Natural killer cell (primary cell): Measurements from ENCODE around the gene MYL10. TPM values are rescaled to one million over a fixed set of nuclear protein-coding genes. Genes with fewer than 3 reads are reported as not detected.

Experiments used
- ATAC-seq, 3 donors: fragments of 150-1000 bp in 2 of 3; fragments of 200-7000 bp in 1 of 3; cut with Tn5 transposase; 1 replicate in 1 of 3; 2 replicates in 2 of 3; pipeline ENCODE4 v1.10.0; 2021; ENCODE audit warnings: mild to moderate bottlenecking in 2 of 3, moderate library complexity in 2 of 3
- DNase-seq, 2 donors: peaks; one replicate each; pipeline versions ENCODE4 v3.0.0 to v3.0.0-alpha.2; 2013 to 2021; ENCODE audit warnings: mixed read lengths in 1 of 2
- H3K27ac ChIP-seq: one replicate; pipeline ENCODE4 v1.5.1; 2013; ENCODE audit warnings: mild to moderate bottlenecking, low read length
- H3K27me3 ChIP-seq: one replicate; pipeline ENCODE4 v1.6.1; 2013; ENCODE audit warnings: low read length; ENCODE audit not compliant: control insufficient read depth, insufficient read depth
- H3K36me3 ChIP-seq: one replicate; pipeline ENCODE4 v1.6.1; 2013; ENCODE audit warnings: low read length; ENCODE audit not compliant: control insufficient read depth, insufficient read depth
- H3K4me1 ChIP-seq: one replicate; pipeline ENCODE4 v1.6.1; 2013; ENCODE audit warnings: low read length; ENCODE audit not compliant: control insufficient read depth, insufficient read depth
- H3K4me3 ChIP-seq: one replicate; pipeline ENCODE4 v1.5.1; 2013; ENCODE audit warnings: low read length
- H3K9me3 ChIP-seq: one replicate; pipeline ENCODE4 v1.6.1; 2013; ENCODE audit warnings: low read length; ENCODE audit not compliant: control insufficient read depth, insufficient read depth
- H3K27ac Mint-ChIP-seq, 2 donors: one replicate each; pipeline ENCODE4 v1.8.0; 2022; ENCODE audit warnings: mild to moderate bottlenecking in 2 of 2, mixed read lengths in 2 of 2, moderate library complexity in 1 of 2
- H3K27me3 Mint-ChIP-seq, 2 donors: one replicate each; pipeline ENCODE4 v1.8.0; 2022; ENCODE audit warnings: low read depth in 2 of 2, mixed read lengths in 2 of 2
- H3K36me3 Mint-ChIP-seq: one replicate; pipeline ENCODE4 v1.8.0; 2022; ENCODE audit warnings: mixed read lengths
- H3K4me1 Mint-ChIP-seq, 2 donors: one replicate each; pipeline ENCODE4 v1.8.0; 2022; ENCODE audit warnings: mixed read lengths in 2 of 2
- H3K4me3 Mint-ChIP-seq: one replicate; pipeline ENCODE4 v1.8.0; 2022; ENCODE audit warnings: mild to moderate bottlenecking, moderate library complexity, mixed read lengths
- H3K9me3 Mint-ChIP-seq, 2 donors: one replicate each; pipeline ENCODE4 v1.8.0; 2022; ENCODE audit warnings: mixed read lengths in 2 of 2
- CTCF ChIP-seq: fragments of 200-600 bp; IDR thresholded peaks from one replicate; pipeline ENCODE4 v1.8.0; 2022; ENCODE audit warnings: antibody characterized with exemption
- WGBS: methylation state at CpG from one replicate; pipeline ENCODE4 v1.1.7; 2013; ENCODE audit warnings: missing lambda C conversion rate; ENCODE audit not compliant: insufficient coverage; 5-methylcytosine and 5-hydroxymethylcytosine counted together
- intact Hi-C: fragments of 100-400 bp; cut with micrococcal nuclease; formaldehyde crosslinking; loops from one replicate; pipeline ENCODE4 v1.14.2; 2022
- total RNA-seq, 4 donors: library from RNA; stranded (reverse); fragments of 120-200 nt in 1 of 4; gene quantifications; one replicate each; pipeline versions ENCODE4 v1.2.3 to v1.2.4, GENCODE V29; 2013 to 2022

The MYL10 gene
- total RNA-seq, 3 donors from 2014 or later (not counting 1 experiment from before 2014, with no cell fraction given): not detected

DNA sequence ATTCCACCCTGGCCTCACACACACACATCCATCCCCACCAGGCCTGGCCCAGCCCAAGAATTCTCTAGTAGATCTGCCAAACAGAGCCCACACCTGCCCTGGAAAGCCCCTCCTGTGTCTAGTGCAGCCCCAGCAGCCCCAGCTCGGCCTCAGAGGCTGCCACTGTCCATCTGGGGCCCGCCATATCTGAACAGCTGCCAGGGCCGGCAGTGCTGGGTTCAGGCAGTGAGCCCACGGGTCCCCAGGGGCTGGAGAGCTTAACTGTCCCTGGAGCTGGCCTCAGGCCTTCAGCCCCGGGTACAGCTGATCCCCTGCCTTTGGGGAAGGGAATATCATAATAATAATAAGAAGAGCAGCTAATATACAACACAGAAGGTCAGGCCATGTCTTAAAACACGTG is 574 bp downstream of the MYL10 start:
- H3K27ac ChIP-seq: no peak overlapping the region
- peaks cover 3% of the 10 kb centered on the region for H3K9me3 ChIP-seq
- H3K36me3 ChIP-seq: no peaks in the 10 kb centered on the region
- H3K4me3 Mint-ChIP-seq: no peak overlapping the region
- ATAC-seq (no peak), DNase-seq (no peak)
- no peaks in the 10 kb centered on the region for H3K36me3 Mint-ChIP-seq
- no peaks in the 10 kb centered on the region for H3K9me3 Mint-ChIP-seq
- no peak for TF ChIP-seq CTCF
- peaks cover 6% of the 10 kb centered on the region for H3K4me1 ChIP-seq
- H3K27me3 Mint-ChIP-seq: peaks cover 0 to 18% of the 10 kb centered on the region in 2 donors
- peaks cover 0 to 11% of the 10 kb centered on the region in 2 donors for H3K4me1 Mint-ChIP-seq
- no peak overlapping the region for H3K27ac Mint-ChIP-seq
- H3K4me3 ChIP-seq: no peak overlapping the region
- intact Hi-C loops: no loop called here
- WGBS: 79% methylated on average over 5 of the region's 6 CpGs
- peaks cover 2% of the 10 kb centered on the region for H3K27me3 ChIP-seq

GRCh38 chr7:101626758-101627157 is 2.3 kb downstream of the MYL10 start:
- no peaks in the 10 kb centered on the region for H3K9me3 Mint-ChIP-seq
- peaks cover 6% of the 10 kb centered on the region for H3K4me1 ChIP-seq
- no peaks in the 10 kb centered on the region for H3K36me3 Mint-ChIP-seq
- H3K4me3 ChIP-seq: no peak overlapping the region
- H3K27me3 Mint-ChIP-seq: peaks cover 0 to 18% of the 10 kb centered on the region in 2 donors
- no peak overlapping the region for H3K27ac Mint-ChIP-seq
- H3K36me3 ChIP-seq: no peaks in the 10 kb centered on the region
- DNase-seq (no peak), ATAC-seq (no peak)
- 85% methylated on average over 8 of the region's 9 CpGs for WGBS
- intact Hi-C loops: no loop called here
- H3K27ac ChIP-seq: no peak overlapping the region
- no peak overlapping the region for H3K4me3 Mint-ChIP-seq
- H3K27me3 ChIP-seq: peaks cover 2% of the 10 kb centered on the region
- H3K4me1 Mint-ChIP-seq: peaks cover 0 to 11% of the 10 kb centered on the region in 2 donors
- no peaks in the 10 kb centered on the region for H3K9me3 ChIP-seq
- TF ChIP-seq CTCF: no peak

DNA sequence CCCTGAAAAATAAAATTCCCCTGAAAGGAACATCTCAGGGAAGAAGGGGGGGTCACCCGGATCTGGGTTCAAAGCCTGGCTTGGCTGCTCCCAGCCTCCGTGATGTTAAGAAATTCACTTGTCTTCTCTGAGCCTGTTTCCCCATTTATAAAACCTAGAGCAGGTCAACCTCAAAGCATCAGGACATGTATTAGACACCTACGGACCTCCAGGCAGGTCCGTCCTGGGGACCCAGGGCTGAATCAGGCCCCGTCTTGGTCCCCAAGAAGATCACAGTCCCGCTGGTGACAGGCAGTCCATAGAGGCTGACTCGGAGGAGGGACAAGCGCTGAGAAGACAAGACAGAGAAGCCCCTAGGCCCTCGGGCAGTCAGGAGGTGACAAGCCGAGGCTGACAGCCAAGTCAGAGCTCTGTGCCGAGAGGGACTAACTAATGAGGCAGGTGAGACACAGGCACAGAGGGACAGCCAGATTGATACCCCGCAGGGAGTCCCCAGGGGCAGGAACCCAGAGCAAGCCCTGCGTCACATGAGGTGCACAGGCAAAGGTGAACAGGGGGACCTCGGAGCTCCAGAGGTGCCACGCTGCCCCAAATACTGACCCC is 2.9 kb downstream of the MYL10 start:
- Mint-ChIP-seq H3K9me3 (no peaks in the 10 kb centered on the region), H3K27me3 (peaks cover 0 to 18% of the 10 kb centered on the region in 2 donors), H3K36me3 (no peaks in the 10 kb centered on the region), H3K27ac (no peak overlapping the region), H3K4me1 (peaks cover 0 to 11% of the 10 kb centered on the region in 2 donors), H3K4me3 (no peak overlapping the region)
- WGBS: 82% methylated on average over 15 of the region's 15 CpGs
- Histone ChIP-seq H3K27ac (no peak overlapping the region), H3K4me3 (no peak overlapping the region), H3K9me3 (no peaks in the 10 kb centered on the region), H3K36me3 (no peaks in the 10 kb centered on the region), H3K4me1 (peaks cover 6% of the 10 kb centered on the region), H3K27me3 (peaks cover 2% of the 10 kb centered on the region)
- intact Hi-C loops: no loop called here
- DNase-seq (no peak), ATAC-seq (no peak)
- no peak for TF ChIP-seq CTCF
